GM20431 (cell line): ENCODE data around the gene PTF1A.
"Not testable (repeated sequence)": the region's sequence is repeated elsewhere in the genome, so short reads cannot be mapped to it uniquely, and the experiment has no call there.

ENCODE experiments used
- in situ Hi-C: fragments of 300-500 bp; cut with MseI, MboI; formaldehyde crosslinking; loops from one replicate; pipeline ENCODE4 v1.15.0; 2020; ENCODE audit warnings: low sequenced_read_pairs; ENCODE audit not compliant: unreplicated experiment

Gene PTF1A

DNA sequence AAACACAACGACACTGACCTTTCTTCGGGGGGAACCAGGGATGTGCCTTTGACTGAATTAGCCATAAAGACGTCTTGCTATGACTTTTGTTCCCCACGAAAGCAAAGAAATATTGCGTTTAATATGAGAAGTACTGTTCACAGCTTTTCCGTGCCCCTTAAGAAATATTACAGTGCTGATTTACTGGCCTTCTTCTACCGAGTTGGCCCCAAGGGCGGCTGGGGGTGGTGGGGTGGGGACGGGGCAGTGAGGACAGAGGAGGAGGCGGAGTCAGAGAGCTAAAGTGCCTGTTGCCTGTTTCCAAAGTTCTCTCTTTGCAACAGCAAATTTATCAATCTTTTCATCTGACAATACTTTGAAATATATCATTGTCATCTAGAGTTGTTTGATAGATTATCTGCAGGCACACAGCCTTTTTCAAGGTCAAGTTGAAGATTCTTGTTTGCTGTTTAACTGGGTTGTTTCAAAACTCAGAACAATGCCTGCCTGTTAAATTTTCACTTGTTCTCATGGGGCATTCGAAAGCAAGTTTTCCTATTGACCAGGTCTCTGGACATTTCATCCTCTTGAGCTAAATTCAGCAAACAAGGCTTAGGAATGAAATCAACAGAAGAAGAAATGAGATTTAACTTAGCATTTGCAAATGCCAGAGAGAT, 9.0 kb downstream of the PTF1A start:
- in situ Hi-C loops, result no loop called here

DNA sequence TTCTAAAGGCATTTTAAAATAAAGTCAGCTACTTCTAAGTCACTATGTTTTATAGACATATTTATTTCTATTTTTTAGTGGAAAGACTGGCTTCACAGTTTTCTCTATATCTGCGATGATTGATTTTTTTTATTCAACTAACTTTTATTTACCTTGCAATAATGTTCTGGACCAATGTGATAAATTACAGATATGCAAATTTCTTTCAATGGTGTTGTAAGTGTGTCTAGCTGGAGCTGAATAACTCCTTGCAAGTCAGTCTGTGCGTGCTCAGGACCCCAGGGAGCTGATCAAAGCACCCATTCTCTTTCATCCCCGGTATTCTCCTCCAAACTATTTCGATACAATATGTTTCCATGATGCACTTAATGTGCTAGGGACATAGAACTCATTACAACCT, 9.7 kb downstream of the PTF1A start:
- in situ Hi-C loops, result no loop called here

DNA sequence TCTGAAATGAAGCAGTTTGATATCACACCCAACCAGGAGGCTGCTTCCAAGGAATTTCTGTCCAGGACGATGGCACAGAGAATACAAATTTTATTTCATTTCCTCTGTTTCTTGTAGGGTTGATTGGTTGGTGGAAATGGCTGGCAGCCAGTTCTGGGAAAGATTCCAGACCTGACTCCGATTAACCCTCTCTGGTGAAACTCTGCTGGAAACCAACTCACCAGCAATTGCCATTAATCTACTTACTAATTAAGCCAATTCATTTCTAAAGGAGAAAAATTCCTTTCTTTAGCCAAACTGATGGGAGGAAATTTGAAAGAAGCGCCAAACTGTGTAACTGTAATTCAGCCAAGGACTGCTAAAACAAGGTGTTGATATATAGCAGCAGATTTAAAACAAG, 10.7 kb downstream of the PTF1A start:
- in situ Hi-C loops, result no loop called here

DNA sequence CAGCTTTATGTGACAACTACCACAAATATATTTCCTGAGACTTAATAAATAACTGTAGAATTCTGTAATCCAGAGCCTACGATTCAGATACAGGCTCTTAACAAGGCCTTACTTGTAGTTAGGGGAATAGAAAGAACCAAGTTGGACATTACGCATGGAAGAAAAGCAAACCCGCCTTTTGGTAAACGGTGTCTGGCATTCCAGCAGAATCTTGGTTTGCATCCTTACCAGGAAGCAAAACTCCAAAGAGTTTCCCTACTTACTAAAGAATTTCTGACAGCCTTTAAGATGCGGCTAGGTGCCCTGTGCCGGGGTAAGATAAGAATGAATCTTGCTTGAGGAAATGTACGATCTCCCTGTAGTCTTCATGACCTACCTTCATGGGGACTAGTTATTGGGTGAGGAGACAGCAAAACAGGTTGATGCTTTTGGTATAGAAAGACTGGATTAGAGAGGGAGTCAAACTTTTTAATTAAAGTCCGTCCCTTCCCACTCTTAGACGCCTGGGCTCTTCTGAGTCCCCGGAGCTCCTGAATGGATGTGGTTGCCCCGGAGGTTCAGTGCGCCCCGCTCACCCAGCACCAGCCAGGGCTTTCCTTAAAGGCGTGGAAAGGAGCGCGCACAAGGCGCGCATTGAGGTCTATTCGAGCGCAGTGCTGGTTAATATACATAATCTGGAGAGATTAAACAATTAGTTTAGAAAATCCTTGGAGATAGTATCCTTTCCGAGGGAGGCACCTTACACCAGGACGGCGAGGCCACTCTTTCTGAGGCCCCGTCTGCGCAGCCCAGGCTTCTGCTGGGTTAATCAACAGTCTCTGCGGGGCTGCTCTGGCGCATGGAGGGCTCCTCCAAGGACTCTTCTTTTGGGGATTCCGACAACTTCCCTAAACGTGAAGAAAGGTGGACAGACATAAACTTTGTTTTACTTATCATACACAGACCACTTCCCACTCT, 11.5 kb downstream of the PTF1A start:
- in situ Hi-C loops, result no loop called here

DNA sequence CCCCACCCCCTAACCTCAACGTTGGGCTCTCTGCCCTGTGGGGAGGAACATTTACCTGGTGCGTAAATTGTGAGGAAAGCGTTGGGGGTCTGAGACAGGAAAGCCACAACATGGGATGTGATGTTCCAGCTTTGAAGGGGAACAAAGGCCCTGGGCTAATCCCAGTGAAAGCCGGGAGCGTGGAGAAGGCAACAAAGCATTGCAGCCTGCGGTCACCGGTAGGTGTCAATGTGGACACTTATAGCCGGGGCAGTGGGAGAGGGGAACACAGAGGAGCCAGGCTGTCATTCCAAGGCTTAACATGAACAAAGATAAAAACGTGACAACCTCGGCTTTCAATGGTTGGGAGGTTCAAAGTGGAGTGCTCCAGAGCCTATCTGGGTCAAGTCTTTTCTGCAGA, 12.7 kb downstream of the PTF1A start:
- in situ Hi-C loops, result no loop called here

DNA sequence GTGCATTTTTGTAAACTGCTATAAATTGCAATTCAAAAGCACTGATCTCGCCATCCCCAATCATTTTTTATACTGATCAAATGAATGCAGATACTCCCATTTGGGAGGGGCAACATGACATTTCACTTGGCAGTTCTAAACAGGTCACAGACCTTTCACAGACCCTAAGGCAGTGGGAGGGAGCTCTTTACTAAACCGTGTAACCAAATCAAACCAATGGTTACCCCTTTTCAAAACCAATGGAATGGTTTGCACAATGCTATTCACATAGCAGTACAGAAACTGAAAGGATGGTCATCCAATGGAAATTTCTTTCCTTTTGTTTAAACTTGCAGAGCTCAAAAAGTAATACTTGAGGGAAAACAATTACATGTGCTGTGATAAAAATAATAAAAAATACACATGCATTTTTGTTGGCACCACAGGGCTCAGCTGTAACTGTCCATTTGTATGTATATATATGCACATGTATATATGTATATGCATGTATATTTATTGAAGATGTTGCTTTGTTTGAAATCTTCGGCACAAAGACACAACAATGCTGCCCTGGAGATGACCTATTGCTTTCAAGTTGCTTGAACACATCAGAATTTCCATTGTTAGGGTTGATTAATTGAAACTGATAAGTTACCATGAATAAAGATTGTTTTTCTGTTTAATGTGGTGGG, 14.0 kb downstream of the PTF1A start:
- in situ Hi-C loops, result no loop called here

DNA sequence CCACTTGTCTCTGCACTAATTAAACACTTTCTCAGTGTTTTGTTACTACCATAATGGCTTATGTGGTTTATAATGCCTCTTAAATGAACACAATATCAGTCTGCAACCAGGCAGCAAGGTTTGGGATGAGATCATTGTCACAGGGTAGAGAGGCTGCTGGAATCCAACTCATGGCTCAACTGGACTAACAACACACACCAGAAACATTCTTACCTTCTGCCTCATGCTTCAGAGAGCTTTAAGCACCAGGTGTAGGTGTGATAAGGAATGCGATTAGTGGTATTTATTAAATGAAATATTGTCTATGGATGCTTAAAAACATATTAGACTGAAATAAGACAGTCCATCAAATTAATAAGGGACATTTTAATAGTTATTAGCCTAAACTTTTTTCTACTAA, 25.4 kb downstream of the PTF1A start:
- in situ Hi-C loops, result no loop called here

DNA sequence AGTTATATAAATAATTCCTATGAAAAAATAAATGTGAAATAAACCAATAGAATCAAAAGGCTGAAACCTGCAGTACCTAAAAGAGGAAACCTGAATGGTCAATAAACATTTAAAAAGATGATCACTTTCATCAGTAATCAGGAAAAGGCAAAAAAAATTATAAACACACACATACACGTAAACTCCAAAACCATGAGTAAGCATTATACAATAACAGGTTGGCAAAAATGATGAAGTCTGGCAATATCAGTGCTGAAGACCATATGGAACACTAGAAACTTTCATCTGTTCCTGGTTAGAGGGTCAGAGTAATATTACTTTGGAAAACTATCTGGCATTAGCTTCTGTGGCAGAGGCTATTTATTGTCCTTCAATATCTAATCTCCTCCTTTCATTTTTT, 38.5 kb downstream of the PTF1A start:
- in situ Hi-C loops, result no loop called here

DNA sequence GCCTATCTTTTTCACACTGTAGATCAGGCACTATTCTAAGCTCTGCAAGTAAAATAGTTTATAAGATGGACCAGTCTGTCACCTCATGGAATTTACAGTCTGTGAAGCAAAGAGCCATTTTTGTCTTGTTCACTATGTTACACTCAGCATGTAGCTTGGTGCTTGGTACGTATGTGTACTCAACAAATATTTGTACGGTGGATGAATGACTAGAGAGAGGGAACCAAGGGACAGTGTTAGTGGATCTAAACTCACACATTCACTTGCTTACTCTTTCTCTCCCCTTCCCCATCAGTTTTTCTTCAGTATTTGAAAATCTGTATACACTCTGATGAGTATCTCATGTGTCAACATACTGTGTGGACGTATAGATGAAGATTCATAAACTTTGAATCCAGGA, 45.9 kb downstream of the PTF1A start:
- in situ Hi-C loops, result no loop called here

DNA sequence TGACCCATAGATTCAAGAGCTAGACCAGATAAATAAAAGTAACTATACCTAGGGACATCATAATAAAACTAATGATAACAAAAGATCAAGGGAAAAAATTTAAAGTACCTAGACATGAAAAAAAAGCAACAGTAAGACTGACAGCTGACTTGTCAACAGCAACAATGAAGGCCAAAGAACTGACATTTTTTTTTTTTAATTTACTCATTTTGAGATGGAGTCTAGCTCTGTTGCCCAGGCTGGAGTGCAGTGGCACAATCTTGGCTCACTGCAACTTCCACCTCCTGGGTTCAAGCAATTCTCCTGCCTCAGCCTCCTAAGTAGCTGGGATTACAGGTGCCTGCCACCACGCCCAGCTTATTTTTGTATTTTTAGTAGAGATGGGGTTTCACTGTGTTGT, 49.7 kb downstream of the PTF1A start:
- in situ Hi-C loops, result not testable (repeated sequence)
